ENCODE data around the gene ANKS1A.

DNA sequence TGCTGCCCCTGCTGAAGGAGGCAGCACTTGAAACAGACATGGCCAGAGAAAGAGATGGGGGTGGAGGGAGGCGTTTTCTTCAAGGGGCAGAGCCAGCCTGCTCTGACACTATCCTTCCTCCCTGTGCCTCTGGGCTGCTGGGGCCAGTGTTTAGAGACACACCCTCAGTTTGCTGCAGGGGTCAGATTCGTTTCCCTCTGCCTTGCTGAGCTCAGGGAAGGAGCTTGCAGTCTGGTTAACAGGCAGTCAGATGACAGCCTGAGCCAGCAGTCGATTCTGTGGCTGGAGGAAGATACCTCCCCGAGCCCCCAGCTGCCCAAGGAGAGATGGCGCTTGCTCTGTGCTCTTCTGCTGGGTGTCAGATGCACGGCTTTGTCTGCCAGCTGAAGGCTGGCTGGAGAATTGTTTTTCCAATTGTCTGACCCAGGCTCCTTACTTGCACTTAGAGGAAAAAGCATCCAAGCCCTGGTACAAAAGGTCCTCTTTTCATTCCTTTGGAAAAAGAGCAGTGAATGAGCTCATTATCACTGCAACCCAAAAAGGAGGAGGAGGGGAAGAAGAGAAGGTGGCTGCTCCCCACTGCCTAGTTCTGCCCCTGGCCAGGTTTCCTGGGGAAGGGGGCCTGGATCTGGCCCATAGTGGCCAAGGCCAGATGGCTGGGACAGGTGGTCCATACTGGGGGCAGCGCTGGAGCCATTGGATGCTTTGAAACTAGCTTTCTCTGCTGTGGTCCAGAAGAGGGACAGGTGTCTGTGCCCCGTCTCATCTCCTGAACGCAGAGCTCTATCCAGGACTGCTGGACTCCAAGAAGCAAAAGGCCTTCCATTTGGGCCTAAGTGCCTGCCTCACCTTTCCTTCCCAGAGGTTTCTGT is 163.9 kb downstream of the ANKS1A start:
- no peak for TF ChIP-seq POLR2A (IDR thresholded peaks at IDR 0.05)
- TF ChIP-seq, protein P1, sequence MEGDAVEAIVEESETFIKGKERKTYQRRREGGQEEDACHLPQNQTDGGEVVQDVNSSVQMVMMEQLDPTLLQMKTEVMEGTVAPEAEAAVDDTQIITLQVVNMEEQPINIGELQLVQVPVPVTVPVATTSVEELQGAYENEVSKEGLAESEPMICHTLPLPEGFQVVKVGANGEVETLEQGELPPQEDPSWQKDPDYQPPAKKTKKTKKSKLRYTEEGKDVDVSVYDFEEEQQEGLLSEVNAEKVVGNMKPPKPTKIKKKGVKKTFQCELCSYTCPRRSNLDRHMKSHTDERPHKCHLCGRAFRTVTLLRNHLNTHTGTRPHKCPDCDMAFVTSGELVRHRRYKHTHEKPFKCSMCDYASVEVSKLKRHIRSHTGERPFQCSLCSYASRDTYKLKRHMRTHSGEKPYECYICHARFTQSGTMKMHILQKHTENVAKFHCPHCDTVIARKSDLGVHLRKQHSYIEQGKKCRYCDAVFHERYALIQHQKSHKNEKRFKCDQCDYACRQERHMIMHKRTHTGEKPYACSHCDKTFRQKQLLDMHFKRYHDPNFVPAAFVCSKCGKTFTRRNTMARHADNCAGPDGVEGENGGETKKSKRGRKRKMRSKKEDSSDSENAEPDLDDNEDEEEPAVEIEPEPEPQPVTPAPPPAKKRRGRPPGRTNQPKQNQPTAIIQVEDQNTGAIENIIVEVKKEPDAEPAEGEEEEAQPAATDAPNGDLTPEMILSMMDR (IDR thresholded peaks at IDR 0.05 in 8 of 11, conservative IDR thresholded peaks at IDR 0.05 in 3 of 11), result no peak
